BLaER1 (cell line): ENCODE measurements around the gene ZFYVE1.
"Not testable (repeated sequence)": the region's sequence is repeated elsewhere in the genome, so short reads cannot be mapped to it uniquely, and the experiment has no call there.

Experiments used
- H3K27ac ChIP-seq: shearing (Covaris generic); formaldehyde crosslinking; 2 replicates; pipeline ENCODE4 v1.8.1; 2022
- H3K27me3 ChIP-seq: shearing (Covaris generic); formaldehyde crosslinking; 2 replicates; pipeline ENCODE4 v1.8.1; 2022
- H3K36me3 ChIP-seq: shearing (Covaris generic); formaldehyde crosslinking; 2 replicates; pipeline ENCODE4 v1.8.1; 2022
- H3K4me1 ChIP-seq: shearing (Covaris generic); formaldehyde crosslinking; 2 replicates; pipeline ENCODE4 v1.8.1; 2022
- H3K4me2 ChIP-seq: shearing (Covaris generic); formaldehyde crosslinking; 2 replicates; pipeline ENCODE4 v1.8.1; 2022
- H3K4me3 ChIP-seq: shearing (Covaris generic); formaldehyde crosslinking; 2 replicates; pipeline ENCODE4 v1.8.1; 2022
- H3K9ac ChIP-seq: shearing (Covaris generic); formaldehyde crosslinking; 2 replicates; pipeline ENCODE4 v1.8.1; 2022
- H3K9me3 ChIP-seq: shearing (Covaris generic); formaldehyde crosslinking; 2 replicates; pipeline ENCODE4 v1.8.1; 2022
- H4K20me1 ChIP-seq: shearing (Covaris generic); formaldehyde crosslinking; 2 replicates; pipeline ENCODE4 v1.8.1; 2022
- Cebpa-rat ChIP-seq: shearing (Covaris generic); IDR thresholded peaks from 2 replicates; pipeline ENCODE4 v1.8.1; 2022

Gene ZFYVE1

DNA sequence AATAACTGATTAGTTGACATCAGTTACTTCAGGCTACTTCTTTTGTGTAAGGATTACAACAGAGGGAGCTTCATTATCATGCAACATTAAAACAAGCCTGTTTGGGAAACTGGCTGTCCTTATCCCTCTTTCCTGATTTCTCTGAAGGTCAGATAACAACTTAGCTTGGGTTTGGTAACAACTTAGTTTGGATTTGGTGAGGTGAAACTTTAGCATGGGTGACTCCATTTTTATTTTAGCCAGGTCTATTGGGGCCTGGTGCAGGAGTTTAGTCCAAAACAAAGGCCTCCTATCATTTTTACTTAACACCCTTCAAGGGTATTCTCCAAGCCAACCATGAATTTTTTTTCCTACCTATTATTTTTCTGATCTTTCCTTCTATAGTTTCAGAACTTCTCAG lies 1.1 kb upstream of the ZFYVE1 start:
- no peak overlapping the region for H3K27ac ChIP-seq
- H3K9ac ChIP-seq: no peak overlapping the region
- no peaks in the 10 kb centered on the region for H3K9me3 ChIP-seq
- H3K4me2 ChIP-seq: no peak overlapping the region
- TF ChIP-seq Cebpa-rat: no peak
- H3K27me3 ChIP-seq: no peaks in the 10 kb centered on the region
- peaks cover 13% of the 10 kb centered on the region for H3K36me3 ChIP-seq
- peaks cover 29% of the 10 kb centered on the region for H4K20me1 ChIP-seq
- no peak overlapping the region for H3K4me3 ChIP-seq
- H3K4me1 ChIP-seq: peaks cover 36% of the 10 kb centered on the region

GRCh38 chr14:73027546-73027945 lies 640 bp upstream of the ZFYVE1 start:
- H3K27ac ChIP-seq: no peak overlapping the region
- peak overlapping the region; percentile 71 for H3K4me3 ChIP-seq
- no peaks in the 10 kb centered on the region for H3K9me3 ChIP-seq
- H3K27me3 ChIP-seq: no peaks in the 10 kb centered on the region
- TF ChIP-seq Cebpa-rat: no peak
- peak overlapping the region; percentile 72 for H3K4me2 ChIP-seq
- peaks cover 40% of the 10 kb centered on the region for H3K4me1 ChIP-seq
- H3K36me3 ChIP-seq: peaks cover 17% of the 10 kb centered on the region
- H4K20me1 ChIP-seq: peaks cover 33% of the 10 kb centered on the region
- no peak overlapping the region for H3K9ac ChIP-seq

DNA sequence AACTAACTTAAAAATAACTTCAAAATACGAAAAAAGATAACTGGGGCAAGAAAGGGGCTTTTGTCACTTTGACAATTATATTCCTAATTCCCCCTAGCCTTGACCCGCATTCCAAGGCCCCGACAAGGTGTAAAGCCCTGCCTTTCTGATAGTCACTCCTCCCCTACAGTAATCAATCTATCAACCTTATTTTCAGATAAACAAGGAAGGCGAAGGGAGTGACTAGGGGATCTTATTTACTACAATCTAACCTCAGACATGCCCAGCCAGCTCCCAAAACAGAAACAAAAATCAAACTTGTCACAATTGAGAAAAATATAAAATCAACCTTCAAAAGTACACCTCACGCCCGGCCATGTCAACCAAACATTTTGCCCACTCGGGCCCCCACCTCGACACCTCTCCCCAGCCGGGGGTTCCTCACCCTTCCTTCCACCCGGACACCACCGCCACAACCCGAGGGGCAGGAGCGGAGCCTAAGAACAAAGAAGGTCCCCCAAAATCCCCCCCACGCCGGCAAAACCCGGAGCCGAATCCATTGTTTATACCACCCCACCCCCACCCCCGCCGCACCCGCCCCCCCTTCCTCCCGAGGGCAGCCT lies 562 bp downstream of the ZFYVE1 start:
- Histone ChIP-seq H3K4me3 (peak overlapping the region; percentile 71), H3K36me3 (peaks cover 27% of the 10 kb centered on the region), H4K20me1 (peaks cover 44% of the 10 kb centered on the region), H3K4me1 (peaks cover 51% of the 10 kb centered on the region), H3K9ac (peak overlapping the region; percentile 83), H3K9me3 (no peaks in the 10 kb centered on the region), H3K4me2 (peak overlapping the region; percentile 92), H3K27ac (peak overlapping the region; percentile 68), H3K27me3 (no peaks in the 10 kb centered on the region)
- no peak for TF ChIP-seq Cebpa-rat

- Histone ChIP-seq H3K4me1 (peaks cover 51% of the 10 kb centered on the region), H3K27me3 (no peaks in the 10 kb centered on the region), H3K9ac (peak overlapping the region; percentile 83), H3K4me2 (peak overlapping the region; percentile 92), H3K36me3 (peaks cover 35% of the 10 kb centered on the region), H3K9me3 (no peaks in the 10 kb centered on the region), H3K4me3 (peak overlapping the region; percentile 71), H3K27ac (no peak overlapping the region), H4K20me1 (peaks cover 51% of the 10 kb centered on the region)
- no peak for TF ChIP-seq Cebpa-rat
These were observed 1.4 kb downstream of the ZFYVE1 start for GRCh38 chr14:73025544-73025943.

DNA sequence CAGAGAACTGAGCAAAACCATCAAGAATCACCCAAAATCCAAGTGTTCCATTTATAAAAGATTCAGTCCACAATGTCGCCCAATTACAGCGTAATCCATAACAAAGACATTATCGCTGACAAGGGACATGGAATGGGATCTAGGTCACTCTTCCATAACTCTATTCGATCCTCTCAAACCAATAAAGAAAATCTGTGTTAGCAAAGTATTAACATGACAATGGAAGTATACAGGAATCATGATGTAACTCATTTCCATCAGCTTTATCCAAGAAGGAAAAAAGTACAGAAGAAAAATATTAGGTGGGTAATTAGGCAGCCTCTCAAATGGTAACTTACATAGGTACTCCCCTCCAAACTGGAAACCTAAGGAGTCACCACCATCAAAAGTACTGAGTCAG lies 4.9 kb downstream of the ZFYVE1 start:
- Histone ChIP-seq H3K4me1 (peaks cover 45% of the 10 kb centered on the region), H3K4me2 (peak overlapping the region; percentile 59)
- TF ChIP-seq Cebpa-rat: no peak

GRCh38 chr14:73016011-73016410 lies 10.9 kb downstream of the ZFYVE1 start:
- H3K27me3 ChIP-seq, H3K4me1 ChIP-seq, H3K4me2 ChIP-seq, H3K4me3 ChIP-seq, H3K27ac ChIP-seq, H3K9ac ChIP-seq: not testable (repeated sequence)
- Histone ChIP-seq H3K9me3 (peaks cover 21% of the 10 kb centered on the region), H3K36me3 (peaks cover 97% of the 10 kb centered on the region), H4K20me1 (peaks cover 81% of the 10 kb centered on the region)

More for the DNA sequence above, 4.9 kb downstream of the ZFYVE1 start:
- Histone ChIP-seq H3K36me3 (peaks cover 70% of the 10 kb centered on the region), H3K4me3 (no peak overlapping the region), H4K20me1 (peaks cover 86% of the 10 kb centered on the region), H3K9ac (no peak overlapping the region), H3K9me3 (peaks cover 3% of the 10 kb centered on the region; the same call in 1 of the 2 replicates), H3K27me3 (no peaks in the 10 kb centered on the region), H3K27ac (no peak overlapping the region)

GRCh38 chr14:73015552-73015951 lies 11.4 kb downstream of the ZFYVE1 start:
- not testable (repeated sequence) for H3K4me3 ChIP-seq, H3K27me3 ChIP-seq, H3K9ac ChIP-seq, H3K4me1 ChIP-seq, H3K27ac ChIP-seq, H3K4me2 ChIP-seq
- H3K9me3 ChIP-seq: peaks cover 21% of the 10 kb centered on the region
- peaks cover 95% of the 10 kb centered on the region for H3K36me3 ChIP-seq
- H4K20me1 ChIP-seq: peaks cover 78% of the 10 kb centered on the region

GRCh38 chr14:73014105-73014504 lies 12.8 kb downstream of the ZFYVE1 start:
- Histone ChIP-seq H3K36me3 (peaks cover 95% of the 10 kb centered on the region), H3K27me3 (no peaks in the 10 kb centered on the region), H3K4me2 (no peak overlapping the region), H3K4me1 (no peaks in the 10 kb centered on the region), H3K9ac (no peak overlapping the region), H4K20me1 (peaks cover 72% of the 10 kb centered on the region), H3K9me3 (peaks cover 32% of the 10 kb centered on the region), H3K4me3 (no peak overlapping the region), H3K27ac (no peak overlapping the region)
- TF ChIP-seq Cebpa-rat: no peak

DNA sequence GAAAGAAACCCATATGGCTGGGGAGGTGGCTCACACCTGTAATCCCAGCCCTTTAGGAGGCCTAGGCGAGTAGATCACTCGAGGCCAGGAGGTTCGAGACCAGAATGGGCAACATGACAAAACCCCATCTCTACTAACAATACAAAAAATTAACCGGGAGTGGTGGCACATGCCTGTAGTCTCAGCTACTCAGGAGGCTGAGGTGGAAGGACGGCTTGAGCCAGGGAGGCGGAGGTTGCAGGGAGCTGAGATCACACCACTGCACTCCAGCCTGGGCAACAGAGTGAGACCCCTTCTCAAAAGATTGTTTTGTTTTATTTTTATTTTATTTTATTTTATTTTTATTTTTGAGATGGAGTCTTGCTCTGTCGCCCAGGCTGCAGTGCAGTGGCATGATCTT lies 15.7 kb downstream of the ZFYVE1 start:
- Histone ChIP-seq H3K9me3 (peaks cover 25% of the 10 kb centered on the region), H4K20me1 (peaks cover 76% of the 10 kb centered on the region), H3K36me3 (peaks cover 93% of the 10 kb centered on the region)
- not testable (repeated sequence) for H3K9ac ChIP-seq, H3K4me3 ChIP-seq, H3K27ac ChIP-seq, H3K27me3 ChIP-seq, H3K4me2 ChIP-seq, H3K4me1 ChIP-seq

DNA sequence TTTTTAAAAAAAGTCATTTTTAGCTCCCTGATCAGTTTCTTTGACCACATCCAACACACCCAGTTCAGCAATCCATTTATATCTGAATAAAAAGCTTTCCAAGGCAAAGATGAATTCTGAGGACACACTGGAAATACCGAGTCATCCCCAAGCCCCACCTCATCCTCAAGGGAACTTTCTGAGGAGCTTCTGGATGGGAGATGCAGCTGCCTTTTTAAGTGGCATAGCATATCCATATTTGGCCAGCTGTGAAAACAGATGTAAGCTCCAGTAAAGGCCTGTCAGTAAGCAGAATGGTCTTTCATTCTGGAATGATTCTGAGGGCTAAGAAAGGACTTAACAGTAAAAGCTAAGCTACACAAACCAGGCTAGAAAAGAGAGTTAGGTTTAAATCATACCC lies 18.4 kb downstream of the ZFYVE1 start:
- Histone ChIP-seq H3K36me3 (peaks cover 96% of the 10 kb centered on the region), H4K20me1 (peaks cover 91% of the 10 kb centered on the region), H3K4me2 (no peak overlapping the region), H3K9ac (no peak overlapping the region), H3K27me3 (no peaks in the 10 kb centered on the region), H3K4me1 (no peaks in the 10 kb centered on the region), H3K4me3 (no peak overlapping the region), H3K9me3 (peaks cover 16% of the 10 kb centered on the region; the same call in 1 of the 2 replicates), H3K27ac (no peak overlapping the region)
- TF ChIP-seq Cebpa-rat: no peak

- Histone ChIP-seq H3K9ac (no peak overlapping the region), H3K4me1 (no peaks in the 10 kb centered on the region), H3K9me3 (peaks cover 16% of the 10 kb centered on the region; the same call in 1 of the 2 replicates), H3K36me3 (peaks cover 96% of the 10 kb centered on the region), H3K27me3 (no peaks in the 10 kb centered on the region), H3K4me3 (no peak overlapping the region), H4K20me1 (peaks cover 91% of the 10 kb centered on the region), H3K27ac (no peak overlapping the region), H3K4me2 (no peak overlapping the region)
- no peak for TF ChIP-seq Cebpa-rat
These were observed 19.1 kb downstream of the ZFYVE1 start for GRCh38 chr14:73007835-73008234.

DNA sequence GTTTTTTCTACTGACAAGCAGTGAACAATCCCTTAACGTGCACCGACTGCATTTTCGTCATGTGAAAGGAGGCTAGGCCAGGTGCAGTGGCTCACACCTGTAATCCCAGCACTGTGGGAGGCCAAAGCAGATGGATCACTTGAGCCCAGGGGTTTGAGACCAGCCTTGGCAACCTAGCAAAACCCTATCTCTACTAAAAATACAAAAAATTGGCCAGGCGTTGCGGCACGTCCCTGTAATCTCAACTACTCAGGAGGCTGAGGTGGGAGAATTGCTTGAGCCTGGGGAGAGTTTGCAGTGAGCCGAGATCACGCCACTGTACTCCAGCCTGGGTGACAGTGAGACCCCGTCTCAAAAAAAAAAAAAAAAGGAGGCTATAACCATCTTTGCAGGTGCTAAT lies 22.3 kb downstream of the ZFYVE1 start:
- H3K4me3 ChIP-seq, H3K4me2 ChIP-seq, H3K9ac ChIP-seq, H3K27ac ChIP-seq, H3K27me3 ChIP-seq, H3K4me1 ChIP-seq: not testable (repeated sequence)
- H3K36me3 ChIP-seq: peaks cover 85% of the 10 kb centered on the region
- H3K9me3 ChIP-seq: peaks cover 10% of the 10 kb centered on the region; the same call in 1 of the 2 replicates
- peaks cover 100% of the 10 kb centered on the region for H4K20me1 ChIP-seq
